H9 (cell line): ENCODE data around the gene PLA2G2E. TPM values are rescaled to one million over a fixed set of nuclear protein-coding genes. Genes with fewer than 3 reads are reported as not detected.

Experiments used
- DNase-seq: peaks from one replicate; pipeline ENCODE4 v3.0.0-alpha.2; 2017
- H2AFZ ChIP-seq: one replicate; pipeline ENCODE4 v1.6.1; 2013; ENCODE audit warnings: mild to moderate bottlenecking, low read length, control low read depth, moderate library complexity
- H2AK5ac ChIP-seq: 2 replicates; pipeline ENCODE4 v1.6.1; 2013; ENCODE audit warnings: low read length, control low read depth, mixed read lengths; ENCODE audit not compliant: insufficient read length
- H2BK120ac ChIP-seq: one replicate; pipeline ENCODE4 v1.6.1; 2013; ENCODE audit warnings: low read depth, mild to moderate bottlenecking, low read length, control low read depth, inconsistent platforms; ENCODE audit not compliant: poor library complexity, severe bottlenecking
- H2BK12ac ChIP-seq: 2 replicates; pipeline ENCODE4 v1.6.1; 2013; ENCODE audit warnings: low read length, control low read depth, mixed read lengths, low read depth; ENCODE audit not compliant: insufficient read length
- H2BK15ac ChIP-seq: 2 replicates; pipeline ENCODE4 v1.6.1; 2013; ENCODE audit warnings: low read depth, low read length, control low read depth
- H2BK20ac ChIP-seq: one replicate; pipeline ENCODE4 v1.6.1; 2013; ENCODE audit warnings: low read depth, mild to moderate bottlenecking, low read length, control low read depth, inconsistent platforms; ENCODE audit not compliant: poor library complexity, severe bottlenecking
- H2BK5ac ChIP-seq: 2 replicates; pipeline ENCODE4 v1.6.1; 2013; ENCODE audit warnings: low read length, control low read depth, mixed read lengths; ENCODE audit not compliant: insufficient read length
- H3K14ac ChIP-seq: 2 replicates; pipeline ENCODE4 v1.6.1; 2013; ENCODE audit warnings: low read length, control low read depth; ENCODE audit not compliant: insufficient read depth
- H3K18ac ChIP-seq: 2 replicates; pipeline ENCODE4 v1.6.1; 2013; ENCODE audit warnings: low read depth, mild to moderate bottlenecking, mixed read lengths, low read length, control low read depth; ENCODE audit not compliant: insufficient read length
- H3K23ac ChIP-seq: 2 replicates; pipeline ENCODE4 v1.6.1; 2013; ENCODE audit warnings: low read length, control low read depth, mixed read lengths, low read depth; ENCODE audit not compliant: insufficient read length
- H3K23me2 ChIP-seq: 2 replicates; pipeline ENCODE4 v1.6.1; 2013; ENCODE audit warnings: low read depth, mild to moderate bottlenecking, mixed read lengths, low read length, control low read depth; ENCODE audit not compliant: insufficient read length, poor library complexity, severe bottlenecking
- H3K27ac ChIP-seq: 2 replicates; pipeline ENCODE4 v1.5.1; 2013; ENCODE audit warnings: low read length, control low read depth, mixed read lengths, low read depth; ENCODE audit not compliant: insufficient read length
- H3K27me3 ChIP-seq: 2 replicates; pipeline ENCODE4 v1.6.1; 2013; ENCODE audit warnings: low read length, control low read depth, inconsistent platforms; ENCODE audit not compliant: insufficient read depth
- H3K4ac ChIP-seq: 2 replicates; pipeline ENCODE4 v1.6.1; 2013; ENCODE audit warnings: low read depth, mild to moderate bottlenecking, control low read depth, inconsistent platforms, low read length, moderate library complexity
- H3K4me1 ChIP-seq: 2 replicates; pipeline ENCODE4 v1.6.1; 2013; ENCODE audit warnings: low read length, control low read depth, inconsistent platforms; ENCODE audit not compliant: insufficient read depth
- H3K4me2 ChIP-seq: 2 replicates; pipeline ENCODE4 v1.6.1; 2013; ENCODE audit warnings: low read length, control low read depth, mixed read lengths; ENCODE audit not compliant: insufficient read length, insufficient read depth
- H3K56ac ChIP-seq: 2 replicates; pipeline ENCODE4 v1.6.1; 2013; ENCODE audit warnings: low read depth, mild to moderate bottlenecking, mixed read lengths, low read length, control low read depth; ENCODE audit not compliant: insufficient read length
- H3K79me1 ChIP-seq: 2 replicates; pipeline ENCODE4 v1.6.1; 2013; ENCODE audit warnings: low read depth, mild to moderate bottlenecking, moderate library complexity, low read length, control low read depth, inconsistent platforms; ENCODE audit not compliant: insufficient read depth, poor library complexity, severe bottlenecking
- H3K79me2 ChIP-seq: 2 replicates; pipeline ENCODE4 v1.6.1; 2013; ENCODE audit warnings: low read length, control low read depth, inconsistent platforms; ENCODE audit not compliant: insufficient read depth
- H3K9ac ChIP-seq: 2 replicates; pipeline ENCODE4 v1.6.1; 2013; ENCODE audit warnings: low read length, control low read depth, mixed read lengths; ENCODE audit not compliant: insufficient read length; ENCODE audit errors: extremely low read depth
- H3K9me3 ChIP-seq: one replicate; pipeline ENCODE4 v1.6.1; 2013; ENCODE audit warnings: low read depth, low read length, inconsistent platforms; ENCODE audit not compliant: control insufficient read depth
- H3T11ph ChIP-seq: one replicate; pipeline ENCODE4 v1.6.1; 2013; ENCODE audit warnings: mild to moderate bottlenecking, low read length, control low read depth, inconsistent platforms
- H4K20me1 ChIP-seq: one replicate; pipeline ENCODE4 v1.6.1; 2013; ENCODE audit not compliant: control insufficient read depth, insufficient read length, insufficient read depth
- H4K5ac ChIP-seq: 2 replicates; pipeline ENCODE4 v1.6.1; 2013; ENCODE audit warnings: low read depth, mild to moderate bottlenecking, mixed read lengths, low read length, control low read depth; ENCODE audit not compliant: insufficient read length
- H4K8ac ChIP-seq: replicated peaks from 2 replicates; pipeline ENCODE4 v1.6.1; 2013; ENCODE audit warnings: low read length, control low read depth, mixed read lengths, low read depth; ENCODE audit not compliant: insufficient read length
- H4K91ac ChIP-seq: 2 replicates; pipeline ENCODE4 v1.6.1; 2013; ENCODE audit warnings: low read depth, mild to moderate bottlenecking, moderate library complexity, mixed read lengths, low read length, control low read depth; ENCODE audit not compliant: insufficient read length
- H3K27ac Mint-ChIP-seq, 3 experiments: 2 replicates in 2 of 3; 3 replicates in 1 of 3; pipeline ENCODE4 v1.8.0; 2020 to 2021; ENCODE audit warnings: mixed read lengths in 3 of 3, mild to moderate bottlenecking in 1 of 3, moderate library complexity in 1 of 3
- H3K27me3 Mint-ChIP-seq: 2 replicates; pipeline ENCODE4 v1.8.0; 2021; ENCODE audit warnings: low read depth, mild to moderate bottlenecking, moderate library complexity, mixed read lengths
- H3K36me3 Mint-ChIP-seq, 3 experiments: 2 replicates in 2 of 3; 3 replicates in 1 of 3; pipeline ENCODE4 v1.8.0; 2020 to 2021; ENCODE audit warnings: low read depth in 3 of 3, mixed read lengths in 3 of 3; ENCODE audit not compliant: insufficient read depth in 1 of 3
- H3K4me1 Mint-ChIP-seq, 2 experiments: 2 replicates each; pipeline ENCODE4 v1.8.0; 2020; ENCODE audit warnings: mixed read lengths in 2 of 2
- H3K4me3 Mint-ChIP-seq, 2 experiments: 2 replicates in 1 of 2; 3 replicates in 1 of 2; pipeline ENCODE4 v1.8.0; 2020 to 2021; ENCODE audit warnings: mild to moderate bottlenecking in 2 of 2, mixed read lengths in 2 of 2, moderate library complexity in 1 of 2
- H3K9me3 Mint-ChIP-seq, 2 experiments: 2 replicates in 1 of 2; 3 replicates in 1 of 2; pipeline ENCODE4 v1.8.0; 2020; ENCODE audit warnings: mild to moderate bottlenecking in 2 of 2, mixed read lengths in 2 of 2, moderate library complexity in 1 of 2
- WGBS: extraction: QIAGEN DNeasy Blood & Tissue Kit; methylation state at CpG from one replicate; pipeline ENCODE4 v1.1.7; 2013; ENCODE audit warnings: missing lambda C conversion rate, low lambda C conversion rate, mixed read lengths; ENCODE audit not compliant: insufficient read length; ENCODE audit errors: extremely low coverage; 5-methylcytosine and 5-hydroxymethylcytosine counted together
- total RNA-seq: library from RNA; stranded (reverse); gene quantifications from 2 replicates; pipeline ENCODE4 v1.2.1, GENCODE V29; 2021
- TF ChIP-seq, protein P1 (sequence below): fragments of 200-600 bp; sonication (generic); conservative IDR thresholded peaks from 3 replicates; pipeline ENCODE4 v1.8.0; 2021; ENCODE audit warnings: antibody characterized with exemption, mild to moderate bottlenecking

The PLA2G2E gene
- total RNA-seq, 1 experiment from 2014 or later: not detected

DNA sequence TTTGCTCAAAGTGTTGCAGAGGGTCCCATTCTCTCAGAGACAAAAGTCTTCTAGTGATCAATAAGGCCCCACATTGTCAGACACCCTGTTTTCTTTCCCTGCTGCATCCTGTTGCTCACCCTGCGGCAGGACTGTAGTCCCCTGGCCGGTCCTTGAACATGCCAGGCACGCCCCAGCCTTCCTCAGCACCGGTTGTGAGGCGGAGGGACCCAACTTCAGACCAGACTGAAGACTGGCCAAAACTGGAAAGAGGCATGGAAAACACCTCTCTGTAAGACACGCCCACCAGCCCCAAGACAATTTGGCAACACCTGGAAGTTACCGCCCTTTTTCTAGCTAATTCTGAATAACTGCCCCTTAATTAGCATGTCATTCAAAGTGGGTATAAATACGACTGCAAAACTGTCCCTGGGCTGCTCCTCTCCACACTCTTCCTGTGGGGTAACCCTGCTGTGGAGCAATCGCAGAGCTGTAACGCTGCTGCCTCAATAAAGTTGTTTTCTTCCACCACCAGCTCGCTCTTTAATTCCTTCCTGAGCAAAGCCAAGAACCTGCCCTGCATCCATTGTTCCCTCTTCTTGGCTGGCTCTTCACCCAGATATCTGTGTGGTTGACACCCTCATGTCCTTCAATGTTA lies 32.2 kb upstream of the PLA2G2E start:
- Histone ChIP-seq H4K5ac (no peak overlapping the region), H2BK120ac (no peak overlapping the region), H3K23me2 (no peaks in the 10 kb centered on the region), H3K4ac (no peak overlapping the region), H3K56ac (no peak overlapping the region), H4K8ac (no peak overlapping the region), H3T11ph (no peak overlapping the region), H3K14ac (no peak overlapping the region), H3K79me1 (no peaks in the 10 kb centered on the region), H2BK15ac (no peak overlapping the region), H4K20me1 (no peaks in the 10 kb centered on the region), H2BK5ac (no peak overlapping the region), H2BK20ac (no peak overlapping the region), H2BK12ac (no peak overlapping the region), H3K27me3 (no peaks in the 10 kb centered on the region), H3K27ac (no peak overlapping the region), H2AFZ (no peak overlapping the region), H2AK5ac (no peak overlapping the region), H3K9ac (no peak overlapping the region), H4K91ac (no peak overlapping the region), H3K4me2 (no peak overlapping the region), H3K79me2 (no peaks in the 10 kb centered on the region), H3K18ac (no peak overlapping the region), H3K4me1 (peaks cover 4% of the 10 kb centered on the region; the same call in 1 of the 2 replicates), H3K9me3 (peaks cover 13% of the 10 kb centered on the region), H3K23ac (no peak overlapping the region)
- Mint-ChIP-seq H3K36me3 (peaks cover 0 to 6% (median 5%) of the 10 kb centered on the region in 3 experiments; a peak in 5 of 7 replicates), H3K4me3 (no peak overlapping the region), H3K27me3 (peaks cover 19% of the 10 kb centered on the region), H3K9me3 (peaks cover 14 to 16% of the 10 kb centered on the region in 2 experiments; a peak in 4 of 5 replicates), H3K4me1 (peaks cover 16 to 17% of the 10 kb centered on the region in 2 experiments), H3K27ac (no peak overlapping the region)
- TF ChIP-seq, protein P1, sequence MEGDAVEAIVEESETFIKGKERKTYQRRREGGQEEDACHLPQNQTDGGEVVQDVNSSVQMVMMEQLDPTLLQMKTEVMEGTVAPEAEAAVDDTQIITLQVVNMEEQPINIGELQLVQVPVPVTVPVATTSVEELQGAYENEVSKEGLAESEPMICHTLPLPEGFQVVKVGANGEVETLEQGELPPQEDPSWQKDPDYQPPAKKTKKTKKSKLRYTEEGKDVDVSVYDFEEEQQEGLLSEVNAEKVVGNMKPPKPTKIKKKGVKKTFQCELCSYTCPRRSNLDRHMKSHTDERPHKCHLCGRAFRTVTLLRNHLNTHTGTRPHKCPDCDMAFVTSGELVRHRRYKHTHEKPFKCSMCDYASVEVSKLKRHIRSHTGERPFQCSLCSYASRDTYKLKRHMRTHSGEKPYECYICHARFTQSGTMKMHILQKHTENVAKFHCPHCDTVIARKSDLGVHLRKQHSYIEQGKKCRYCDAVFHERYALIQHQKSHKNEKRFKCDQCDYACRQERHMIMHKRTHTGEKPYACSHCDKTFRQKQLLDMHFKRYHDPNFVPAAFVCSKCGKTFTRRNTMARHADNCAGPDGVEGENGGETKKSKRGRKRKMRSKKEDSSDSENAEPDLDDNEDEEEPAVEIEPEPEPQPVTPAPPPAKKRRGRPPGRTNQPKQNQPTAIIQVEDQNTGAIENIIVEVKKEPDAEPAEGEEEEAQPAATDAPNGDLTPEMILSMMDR: no peak
- WGBS: no CpG with 5 or more reads among the region's 11 CpGs
- no peak for DNase-seq
